ENCODE results near the gene RCBTB2.

- TF ChIP-seq POLR2AphosphoS5 (IDR thresholded peaks at IDR 0.05) (no peak), CTCF (IDR thresholded peaks at IDR 0.05) (no peak), EP300 (IDR thresholded peaks at IDR 0.05; ENCODE audit: low read depth) (no peak)
Observed at GRCh38 chr13:48478391-48478790, 54.5 kb downstream of the RCBTB2 start.
